Measurements from ENCODE around the gene TBC1D5. TPM values are rescaled to one million over a fixed set of nuclear protein-coding genes. Genes with fewer than 3 reads are reported as not detected.

TBC1D5 gene
- total RNA-seq, 3 donors from 2014 or later, result 70.1 to 109 (median 90.1) TPM

DNA sequence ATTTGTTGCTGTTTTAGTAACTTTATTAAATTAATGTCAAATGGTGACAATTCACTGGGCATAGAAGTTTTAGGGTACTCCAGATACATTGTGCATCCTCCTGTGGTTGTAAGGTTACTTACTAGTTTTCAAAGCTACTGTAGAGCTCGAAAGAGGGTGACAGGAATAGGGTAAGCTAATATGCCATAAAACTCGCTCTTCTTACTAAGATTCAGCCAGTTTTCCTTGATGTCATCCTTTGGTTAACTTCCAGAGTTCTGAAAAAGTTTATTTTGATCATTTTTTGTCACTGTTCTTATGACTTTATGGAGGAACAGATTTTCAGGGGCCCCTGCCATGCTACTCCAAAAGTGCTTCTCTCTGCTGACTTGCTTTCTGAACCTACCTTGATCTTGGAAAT lies 522.8 kb downstream of the TBC1D5 start:
- H3K27me3 ChIP-seq, result no peaks in the 10 kb centered on the region
- no peak for DNase-seq (ENCODE audit: low spot score in 2 of 2)
- H3K4me3 ChIP-seq, result no peak overlapping the region
- intact Hi-C loops (cut with DNase I; ENCODE audit: low total_unique reads), result no loop called here
- no peak overlapping the region for H3K27ac ChIP-seq
- H3K4me1 ChIP-seq, result no peaks in the 10 kb centered on the region
- no peaks in the 10 kb centered on the region for H3K36me3 ChIP-seq
- TF ChIP-seq, protein P1, sequence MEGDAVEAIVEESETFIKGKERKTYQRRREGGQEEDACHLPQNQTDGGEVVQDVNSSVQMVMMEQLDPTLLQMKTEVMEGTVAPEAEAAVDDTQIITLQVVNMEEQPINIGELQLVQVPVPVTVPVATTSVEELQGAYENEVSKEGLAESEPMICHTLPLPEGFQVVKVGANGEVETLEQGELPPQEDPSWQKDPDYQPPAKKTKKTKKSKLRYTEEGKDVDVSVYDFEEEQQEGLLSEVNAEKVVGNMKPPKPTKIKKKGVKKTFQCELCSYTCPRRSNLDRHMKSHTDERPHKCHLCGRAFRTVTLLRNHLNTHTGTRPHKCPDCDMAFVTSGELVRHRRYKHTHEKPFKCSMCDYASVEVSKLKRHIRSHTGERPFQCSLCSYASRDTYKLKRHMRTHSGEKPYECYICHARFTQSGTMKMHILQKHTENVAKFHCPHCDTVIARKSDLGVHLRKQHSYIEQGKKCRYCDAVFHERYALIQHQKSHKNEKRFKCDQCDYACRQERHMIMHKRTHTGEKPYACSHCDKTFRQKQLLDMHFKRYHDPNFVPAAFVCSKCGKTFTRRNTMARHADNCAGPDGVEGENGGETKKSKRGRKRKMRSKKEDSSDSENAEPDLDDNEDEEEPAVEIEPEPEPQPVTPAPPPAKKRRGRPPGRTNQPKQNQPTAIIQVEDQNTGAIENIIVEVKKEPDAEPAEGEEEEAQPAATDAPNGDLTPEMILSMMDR (IDR thresholded peaks at IDR 0.05), result no peak
- no peak for TF ChIP-seq POLR2A (IDR thresholded peaks at IDR 0.05)
- no peak for TF ChIP-seq POLR2AphosphoS5 (IDR thresholded peaks at IDR 0.05)
- peaks cover 0 to 8% of the 10 kb centered on the region in 2 donors for H3K9me3 ChIP-seq

- TF ChIP-seq POLR2A (IDR thresholded peaks at IDR 0.05), result no peak
- TF ChIP-seq, protein P1 (IDR thresholded peaks at IDR 0.05), result no peak
- no peak for TF ChIP-seq POLR2AphosphoS5 (IDR thresholded peaks at IDR 0.05)
- Histone ChIP-seq H3K9me3 (peaks cover 0 to 8% of the 10 kb centered on the region in 2 donors), H3K27ac (no peak overlapping the region), H3K27me3 (no peaks in the 10 kb centered on the region), H3K36me3 (no peaks in the 10 kb centered on the region), H3K4me3 (no peak overlapping the region), H3K4me1 (no peaks in the 10 kb centered on the region)
- DNase-seq (ENCODE audit: low spot score in 2 of 2), result no peak
- intact Hi-C loops (cut with DNase I; ENCODE audit: low total_unique reads), result no loop called here
Observed at GRCh38 chr3:17218587-17218986, 523.8 kb downstream of the TBC1D5 start.

DNA sequence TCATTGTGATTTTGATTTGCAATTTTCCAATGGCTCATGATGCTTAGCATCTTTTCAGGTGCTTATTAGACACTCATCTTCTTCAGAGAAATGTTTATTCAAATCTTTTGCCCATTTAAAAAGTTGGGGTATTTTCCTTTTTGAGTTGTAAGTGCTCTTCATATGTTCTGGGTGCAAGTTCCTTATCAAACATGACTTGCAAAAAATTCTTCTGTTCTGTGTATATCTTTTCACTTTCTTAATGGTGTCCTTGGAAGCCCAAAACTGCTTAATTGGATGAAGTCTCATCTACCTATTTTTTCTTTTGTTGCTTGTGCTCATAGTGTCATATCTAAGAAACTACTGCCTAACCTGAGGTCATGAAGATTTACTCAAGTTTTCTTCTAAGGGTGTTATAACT lies 524.8 kb downstream of the TBC1D5 start:
- Histone ChIP-seq H3K9me3 (peaks cover 0 to 8% of the 10 kb centered on the region in 2 donors), H3K4me3 (no peak overlapping the region), H3K27me3 (no peaks in the 10 kb centered on the region), H3K36me3 (no peaks in the 10 kb centered on the region), H3K27ac (no peak overlapping the region), H3K4me1 (no peaks in the 10 kb centered on the region)
- intact Hi-C loops (cut with DNase I; ENCODE audit: low total_unique reads), result no loop called here
- no peak for DNase-seq (ENCODE audit: low spot score in 2 of 2)
- TF ChIP-seq, protein P1 (IDR thresholded peaks at IDR 0.05), result no peak
- no peak for TF ChIP-seq POLR2AphosphoS5 (IDR thresholded peaks at IDR 0.05)
- no peak for TF ChIP-seq POLR2A (IDR thresholded peaks at IDR 0.05)

DNA sequence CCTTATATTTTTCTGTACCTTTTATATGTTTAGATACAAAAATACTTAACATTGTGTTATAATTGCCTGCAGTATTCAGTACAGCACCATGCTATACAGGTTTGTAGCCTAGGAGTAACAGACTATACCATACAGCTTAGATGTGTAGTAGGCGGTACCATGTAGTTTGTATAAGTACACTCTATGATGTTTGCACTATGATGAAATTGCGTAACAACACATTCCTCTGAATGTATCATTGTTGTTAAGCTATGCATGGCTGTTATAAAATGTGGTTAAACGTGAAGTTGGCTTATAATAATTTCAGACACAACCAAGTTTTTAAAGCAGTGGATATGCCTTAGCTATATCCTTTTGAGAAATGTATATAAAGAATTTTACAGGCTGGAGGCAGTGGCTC lies 529.3 kb downstream of the TBC1D5 start:
- H3K27me3 ChIP-seq, result no peaks in the 10 kb centered on the region
- intact Hi-C loops (cut with DNase I; ENCODE audit: low total_unique reads), result no loop called here
- no peaks in the 10 kb centered on the region for H3K9me3 ChIP-seq
- no peak overlapping the region for H3K27ac ChIP-seq
- TF ChIP-seq POLR2A (IDR thresholded peaks at IDR 0.05) (no peak), POLR2AphosphoS5 (IDR thresholded peaks at IDR 0.05) (no peak)
- TF ChIP-seq, protein P1 (IDR thresholded peaks at IDR 0.05), result no peak
- H3K36me3 ChIP-seq, result no peaks in the 10 kb centered on the region
- no peak overlapping the region for H3K4me3 ChIP-seq
- DNase-seq (ENCODE audit: low spot score in 2 of 2), result no peak
- no peaks in the 10 kb centered on the region for H3K4me1 ChIP-seq

DNA sequence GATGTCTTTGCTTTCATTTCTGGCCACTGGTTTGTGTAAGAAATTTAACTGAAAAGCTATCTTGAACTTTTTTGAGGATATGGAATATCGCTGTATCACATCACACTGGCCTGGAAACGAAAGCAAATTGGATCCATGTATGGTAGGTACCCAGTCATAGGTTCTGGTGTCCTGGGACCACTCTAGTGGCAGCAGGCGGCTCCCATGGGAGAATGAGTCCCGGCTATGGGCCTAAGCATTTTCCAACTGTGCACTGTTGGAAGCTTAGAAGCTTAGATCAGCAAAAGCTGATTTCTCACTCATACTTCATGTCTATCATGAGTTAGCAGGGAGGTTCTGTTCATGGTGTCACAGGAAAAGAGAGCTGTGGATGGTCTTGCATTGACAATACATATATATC lies 534.5 kb downstream of the TBC1D5 start:
- no peaks in the 10 kb centered on the region for H3K4me1 ChIP-seq

More for the DNA sequence above, 534.5 kb downstream of the TBC1D5 start:
- H3K27me3 ChIP-seq, result no peaks in the 10 kb centered on the region
- no peaks in the 10 kb centered on the region for H3K36me3 ChIP-seq
- DNase-seq (ENCODE audit: low spot score in 2 of 2), result no peak
- no peak overlapping the region for H3K4me3 ChIP-seq
- no peak overlapping the region for H3K27ac ChIP-seq
- no peak for TF ChIP-seq POLR2A (IDR thresholded peaks at IDR 0.05)
- no peak for TF ChIP-seq POLR2AphosphoS5 (IDR thresholded peaks at IDR 0.05)
- TF ChIP-seq, protein P1 (IDR thresholded peaks at IDR 0.05), result no peak
- peaks cover 3 to 7% of the 10 kb centered on the region in 2 donors for H3K9me3 ChIP-seq
- intact Hi-C loops (cut with DNase I; ENCODE audit: low total_unique reads), result no loop called here

Data from breast epithelium (tissue), 4 donors.